ENCODE data around the gene C22orf23.

GRCh38 chr22:37905534-37906363 lies 47.7 kb downstream of the C22orf23 start, which contains the start of gene MICALL1:
- TF ChIP-seq CTCF (IDR thresholded peaks at IDR 0.05 in 2 of 3, conservative IDR thresholded peaks at IDR 0.05 in 1 of 3; ENCODE audit: borderline replicate concordance in 1 of 3, insufficient read depth in 1 of 3, low read depth in 2 of 3, low read length in 2 of 3) (no peak), MAX (IDR thresholded peaks at IDR 0.05) (peak; percentile 29; the same call in 1 of the 2 replicates), CEBPB (IDR thresholded peaks at IDR 0.05; ENCODE audit: low read depth) (no peak)
